Fibroblast of mammary gland (primary cell): ENCODE measurements around the gene PTPN3.
A peak's percentile ranks its signal among the peaks of the same experiment; 100 is the strongest.

Experiments
- DNase-seq: peaks from one replicate; pipeline ENCODE4 v3.0.0-alpha.2; 2010; ENCODE audit warnings: low read depth
- H3K4me3 ChIP-seq: 2 replicates; pipeline ENCODE4 v1.5.1; 2011; ENCODE audit warnings: low read depth, mild to moderate bottlenecking, low read length, moderate library complexity; ENCODE audit not compliant: control insufficient read depth
- CTCF ChIP-seq: conservative IDR thresholded peaks from 2 replicates; pipeline ENCODE4 v1.5.1; 2011; ENCODE audit warnings: low read depth, low read length, inconsistent platforms; ENCODE audit not compliant: control insufficient read depth, insufficient read depth

Gene PTPN3

GRCh38 chr9:109440797-109441287, 57.3 kb downstream of the PTPN3 start:
- H3K4me3 ChIP-seq: no peak overlapping the region
- TF ChIP-seq CTCF: peak; percentile 87
- DNase-seq: peak; percentile 90

DNA sequence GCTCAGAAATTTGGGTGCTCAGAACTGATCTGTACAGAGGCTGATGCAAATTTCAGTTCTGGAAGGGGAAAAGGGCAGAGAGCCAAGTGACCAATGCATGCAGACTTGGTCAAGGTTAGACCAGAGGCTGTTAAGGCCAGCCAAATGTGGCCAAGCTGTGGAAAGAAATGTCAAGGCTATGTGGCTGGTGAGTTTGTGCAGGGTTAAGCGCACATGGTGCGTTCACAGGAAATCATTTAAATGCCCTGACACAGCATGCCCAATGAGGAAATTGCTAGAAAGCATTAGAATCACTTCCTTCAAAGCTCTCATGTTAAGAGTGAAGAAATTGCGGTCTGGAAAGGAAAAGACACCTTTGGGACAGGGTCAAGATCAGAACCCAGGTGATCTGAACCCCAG, 58.0 kb downstream of the PTPN3 start:
- TF ChIP-seq CTCF: no peak
- no peak for DNase-seq
- H3K4me3 ChIP-seq: no peak overlapping the region

DNA sequence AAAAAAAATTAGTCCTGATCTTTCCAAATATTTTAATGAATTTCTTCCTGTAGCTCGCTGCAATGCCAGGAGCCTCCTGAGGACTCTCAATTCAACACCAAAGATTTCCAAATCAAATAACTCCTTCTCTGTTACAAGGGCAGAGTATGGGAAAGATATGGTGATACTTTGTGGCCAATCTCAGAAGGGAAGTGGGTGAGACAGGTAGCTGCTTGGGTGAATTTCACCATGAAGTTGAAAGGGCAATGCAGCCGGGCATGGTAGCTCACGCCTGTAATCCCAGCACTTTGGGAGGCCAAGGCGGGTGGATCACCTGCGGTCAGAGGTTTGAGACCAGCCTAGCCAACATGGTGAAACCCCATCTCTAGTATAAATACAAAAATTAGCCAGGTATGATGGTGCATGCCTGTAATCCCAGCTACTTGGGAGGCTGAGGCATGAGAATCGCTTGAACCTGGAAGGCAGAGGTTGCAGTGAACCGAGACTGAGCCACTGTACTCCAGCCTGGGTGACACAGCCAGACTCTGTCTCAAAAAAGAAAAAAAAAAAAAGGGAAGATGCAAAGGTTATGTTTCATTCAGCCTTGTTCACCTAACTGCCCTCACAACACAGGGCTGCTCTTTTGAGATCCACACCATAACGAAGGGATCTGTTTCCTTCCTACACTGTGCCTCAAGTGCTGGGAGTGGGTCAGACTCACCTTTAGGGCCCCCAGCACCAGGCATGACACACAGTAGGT, 58.6 kb downstream of the PTPN3 start:
- no peak overlapping the region for H3K4me3 ChIP-seq
- TF ChIP-seq CTCF: no peak
- DNase-seq: no peak

DNA sequence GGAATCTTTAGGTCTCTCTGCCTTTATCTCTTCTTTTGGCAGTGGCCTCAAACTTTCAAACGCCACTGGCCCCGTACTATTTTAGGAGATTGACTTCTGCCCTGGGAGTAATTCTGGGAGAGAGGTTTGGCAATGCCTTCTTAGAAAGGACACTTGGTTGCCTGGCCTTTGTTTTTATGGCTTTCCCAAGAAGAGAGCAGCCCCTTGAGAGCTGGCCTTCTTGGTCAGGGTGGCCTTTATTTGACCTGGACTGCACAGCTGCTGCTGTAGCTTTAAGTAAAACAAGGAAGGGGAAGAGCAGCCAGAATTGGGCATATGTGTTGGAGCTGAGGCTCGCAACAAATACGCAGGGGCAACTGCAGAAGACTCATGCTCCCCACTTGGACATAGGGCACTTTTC, 60.8 kb downstream of the PTPN3 start:
- no peak for TF ChIP-seq CTCF
- no peak for DNase-seq

GRCh38 chr9:109436071-109436470, 62.0 kb downstream of the PTPN3 start:
- no peak overlapping the region for H3K4me3 ChIP-seq
- no peak for DNase-seq
- TF ChIP-seq CTCF: no peak

More for the DNA sequence above, 60.8 kb downstream of the PTPN3 start:
- H3K4me3 ChIP-seq: no peak overlapping the region

GRCh38 chr9:109433476-109433875, 64.6 kb downstream of the PTPN3 start:
- DNase-seq: no peak
- H3K4me3 ChIP-seq: no peak overlapping the region
- no peak for TF ChIP-seq CTCF
